ENCODE results near the gene TRAF1.

Gene TRAF1

DNA sequence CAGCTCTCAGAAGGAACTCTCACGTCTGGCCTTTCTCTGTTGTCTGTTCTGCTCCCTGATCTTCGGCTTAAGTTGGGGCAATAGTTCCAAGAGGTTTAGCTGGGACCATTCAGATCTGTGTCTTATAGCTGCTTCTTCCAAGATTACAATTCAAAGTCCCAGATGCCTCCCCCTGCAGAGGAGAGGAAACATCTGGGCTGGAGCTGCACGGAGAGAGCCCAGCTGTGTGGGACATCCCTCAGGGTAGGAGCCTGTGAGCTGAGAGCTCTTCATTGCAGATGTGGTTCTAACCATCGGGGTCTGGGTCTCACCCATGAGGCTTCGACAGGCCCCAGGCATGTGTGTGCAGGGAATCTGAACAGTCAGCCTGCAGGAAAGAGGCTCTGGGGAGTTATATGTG is 40.6 kb downstream of the TRAF1 start:
- no peak for DNase-seq

DNA sequence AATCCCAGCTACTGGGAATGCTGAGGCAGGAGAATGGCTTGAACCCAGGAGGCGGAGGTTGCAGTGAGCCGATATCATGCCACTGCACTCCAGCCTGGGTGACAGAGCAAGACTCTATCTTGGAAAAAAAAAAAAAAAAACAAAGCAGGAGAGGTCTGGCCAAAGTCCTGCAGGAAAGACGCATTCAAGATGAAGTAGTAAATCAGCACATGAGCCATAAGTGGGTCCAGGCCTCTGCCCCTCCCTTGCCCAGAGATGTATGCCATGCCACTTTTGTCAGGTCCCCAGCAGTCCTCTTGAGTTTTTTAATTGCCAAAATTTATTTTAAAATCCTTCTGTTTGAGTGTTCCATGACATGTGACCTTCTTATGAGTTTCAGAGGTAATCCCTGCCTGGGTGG is 41.1 kb downstream of the TRAF1 start:
- DNase-seq: no peak

DNA sequence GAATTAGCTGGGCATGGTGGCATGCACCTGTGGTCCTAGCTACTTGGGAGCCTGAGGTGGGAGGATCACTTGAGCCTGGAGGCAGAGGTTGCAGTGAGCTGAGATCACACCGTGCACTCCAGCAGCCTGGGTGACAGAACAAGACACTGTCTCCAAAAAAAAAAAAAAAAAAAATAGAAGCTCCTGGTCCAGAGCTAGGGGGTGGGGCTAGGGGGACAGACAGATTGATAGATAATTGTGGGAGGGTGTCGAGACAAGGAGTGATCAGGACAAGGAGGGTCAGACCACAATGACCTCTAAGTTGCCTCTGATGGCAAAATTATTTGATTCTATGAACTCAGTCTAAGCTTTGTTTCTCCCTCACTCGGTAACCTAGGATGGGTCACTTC is 43.0 kb downstream of the TRAF1 start:
- no peak for DNase-seq

DNA sequence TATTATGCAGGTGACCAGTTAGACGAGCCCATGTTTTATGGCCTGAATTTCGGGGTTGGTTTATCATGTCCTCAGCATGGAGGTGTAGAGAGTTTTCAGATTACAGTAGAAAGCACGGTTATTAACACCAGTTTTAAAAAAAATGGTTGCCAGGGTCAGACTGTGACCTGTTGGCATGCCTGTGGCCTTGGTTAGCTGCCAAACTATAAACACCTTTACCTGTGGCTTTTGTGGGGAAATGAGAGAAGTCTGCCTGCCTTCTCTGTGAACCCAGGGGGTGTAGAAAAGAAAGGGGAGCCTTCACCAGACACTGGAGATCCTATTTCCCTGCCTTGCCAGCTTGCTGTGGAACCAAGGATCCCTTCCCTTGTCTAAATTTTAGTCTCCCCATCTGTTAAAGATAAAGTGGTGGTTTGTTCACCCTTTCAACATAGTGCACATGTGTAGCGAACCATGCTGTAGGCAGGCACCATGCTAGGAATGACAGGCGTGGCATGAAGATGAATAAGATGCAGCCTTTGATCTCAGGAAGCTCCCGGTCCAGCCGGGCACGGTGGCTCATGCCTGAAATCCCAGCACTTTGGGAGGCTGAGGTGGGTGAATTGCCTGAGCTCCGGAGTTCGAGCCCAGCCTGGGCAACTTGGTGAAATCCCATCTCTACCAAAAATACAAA is 43.5 kb downstream of the TRAF1 start:
- DNase-seq: no peak

DNA sequence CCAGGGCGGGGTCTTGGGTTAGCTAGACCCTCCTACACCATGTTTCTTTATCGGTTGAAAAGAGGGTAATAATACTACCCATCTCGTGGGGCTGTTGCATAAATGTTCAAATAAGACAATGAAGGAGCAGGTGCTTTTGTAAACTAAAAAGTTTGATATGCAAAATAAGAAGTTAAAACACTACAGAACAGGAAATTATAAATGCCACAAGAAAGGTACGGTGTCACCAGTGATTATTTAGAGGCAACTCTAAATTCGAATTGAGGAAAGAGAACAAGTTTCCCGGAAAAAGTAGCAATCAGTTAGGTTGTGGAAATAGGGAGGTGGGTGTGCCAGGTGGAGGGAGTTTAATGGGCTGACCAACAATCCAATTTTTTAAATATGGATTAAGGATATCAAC is 47.1 kb downstream of the TRAF1 start:
- DNase-seq: no peak

DNA sequence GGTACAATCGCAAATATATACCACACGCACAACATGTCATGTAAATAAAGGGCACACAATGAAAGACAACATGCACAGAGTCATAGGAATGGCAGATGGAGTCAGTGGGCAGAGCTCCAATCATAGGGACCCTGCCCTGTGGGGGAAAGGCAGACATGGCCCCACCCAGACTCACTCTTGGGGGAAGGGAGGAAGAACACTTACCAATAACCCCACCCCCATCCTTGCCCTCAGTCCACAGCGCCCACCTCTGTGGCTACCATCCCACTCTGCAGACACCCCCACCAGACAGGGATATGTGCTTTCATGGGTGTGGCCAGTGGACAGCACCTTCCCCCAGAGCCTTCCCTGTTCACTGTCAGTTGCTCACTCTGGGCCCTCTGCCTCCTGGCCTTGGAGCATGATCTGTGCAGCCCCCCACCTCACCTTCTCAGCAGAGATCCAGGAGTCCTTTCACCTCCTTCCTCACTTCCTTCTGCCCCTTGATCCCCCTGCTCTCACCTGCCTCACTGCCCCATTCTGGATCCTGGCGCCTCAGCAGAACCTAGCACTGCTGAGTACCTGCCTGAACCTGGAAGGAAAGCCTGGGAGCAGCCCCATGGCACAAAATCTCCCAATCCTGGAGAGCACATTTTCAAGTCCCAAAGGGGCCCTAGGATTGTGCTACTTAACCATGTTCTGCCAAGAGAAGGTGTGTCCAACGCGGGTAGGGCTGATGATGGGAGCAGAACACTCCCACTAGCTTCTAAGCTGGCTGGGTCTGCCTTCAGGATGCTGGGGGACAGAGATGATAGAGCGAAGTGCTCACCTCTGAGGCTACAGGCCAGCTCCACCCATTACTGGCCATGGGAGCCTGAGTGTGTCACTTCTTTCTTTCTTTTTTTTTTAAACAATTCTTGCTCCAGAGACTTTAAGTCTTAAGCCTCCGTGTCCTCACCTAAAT is 48.1 kb downstream of the TRAF1 start:
- no peak for DNase-seq

DNA sequence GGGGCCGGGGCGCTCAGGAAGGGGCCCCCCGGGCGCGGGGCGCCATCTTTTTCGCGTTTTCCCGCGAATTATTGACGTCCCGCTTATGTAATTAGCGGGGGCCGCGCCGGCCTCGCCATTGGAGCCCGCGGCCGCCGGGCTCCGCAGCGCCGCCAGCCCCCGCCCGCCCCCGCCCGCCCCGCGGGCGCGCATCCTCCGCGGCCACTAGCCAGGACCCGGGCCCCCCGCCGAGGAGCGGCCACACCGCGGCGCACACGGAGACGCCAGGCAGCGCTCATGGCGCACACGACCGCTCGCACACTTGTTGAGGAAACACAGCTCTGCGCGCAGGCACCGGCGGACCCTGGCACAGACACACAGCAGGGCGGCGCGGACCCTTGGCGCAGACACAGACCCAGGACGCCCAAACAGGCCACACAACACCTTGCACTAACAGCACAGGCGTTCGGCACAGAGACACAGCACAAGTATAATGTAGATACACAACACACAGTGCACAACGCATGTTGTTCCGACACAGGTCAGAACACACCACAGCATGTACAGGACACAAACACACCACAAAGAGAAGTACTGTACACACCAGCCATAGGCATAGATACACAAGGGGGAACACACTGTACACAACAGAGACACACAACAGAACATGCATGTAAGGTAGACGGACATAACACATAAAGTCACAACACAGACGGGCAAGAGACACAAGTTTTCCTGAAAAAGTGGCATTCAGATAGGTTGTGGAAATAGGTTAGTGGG is 49.1 kb downstream of the TRAF1 start:
- DNase-seq: no peak

DNA sequence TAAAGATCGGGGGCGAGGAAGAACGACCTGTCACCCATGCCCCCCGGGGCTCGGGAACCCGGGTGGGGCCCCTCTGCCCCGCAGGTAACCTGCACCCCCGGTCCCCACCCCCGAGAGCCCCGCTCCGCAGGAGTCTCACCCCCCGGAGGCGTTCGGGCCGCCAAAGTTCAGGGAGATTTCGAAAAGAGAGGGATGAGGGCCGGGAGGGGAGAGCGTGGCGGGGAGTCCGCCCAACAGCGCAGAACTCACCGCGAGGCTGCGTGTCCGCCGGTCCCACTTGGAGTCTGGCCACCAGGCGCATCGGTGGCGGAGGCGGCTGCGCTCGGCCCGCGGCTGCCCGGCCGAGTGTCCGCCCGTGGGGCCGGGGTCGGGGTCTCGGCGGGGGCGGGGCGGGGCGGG is 49.8 kb downstream of the TRAF1 start, which contains the start of gene PHF19:
PHF19 (minus strand) TSS at position 347 of the 399 bp plus-strand sequence. CDS start 2,447 bp downstream, outside the sequence.
- no peak for DNase-seq

DNA sequence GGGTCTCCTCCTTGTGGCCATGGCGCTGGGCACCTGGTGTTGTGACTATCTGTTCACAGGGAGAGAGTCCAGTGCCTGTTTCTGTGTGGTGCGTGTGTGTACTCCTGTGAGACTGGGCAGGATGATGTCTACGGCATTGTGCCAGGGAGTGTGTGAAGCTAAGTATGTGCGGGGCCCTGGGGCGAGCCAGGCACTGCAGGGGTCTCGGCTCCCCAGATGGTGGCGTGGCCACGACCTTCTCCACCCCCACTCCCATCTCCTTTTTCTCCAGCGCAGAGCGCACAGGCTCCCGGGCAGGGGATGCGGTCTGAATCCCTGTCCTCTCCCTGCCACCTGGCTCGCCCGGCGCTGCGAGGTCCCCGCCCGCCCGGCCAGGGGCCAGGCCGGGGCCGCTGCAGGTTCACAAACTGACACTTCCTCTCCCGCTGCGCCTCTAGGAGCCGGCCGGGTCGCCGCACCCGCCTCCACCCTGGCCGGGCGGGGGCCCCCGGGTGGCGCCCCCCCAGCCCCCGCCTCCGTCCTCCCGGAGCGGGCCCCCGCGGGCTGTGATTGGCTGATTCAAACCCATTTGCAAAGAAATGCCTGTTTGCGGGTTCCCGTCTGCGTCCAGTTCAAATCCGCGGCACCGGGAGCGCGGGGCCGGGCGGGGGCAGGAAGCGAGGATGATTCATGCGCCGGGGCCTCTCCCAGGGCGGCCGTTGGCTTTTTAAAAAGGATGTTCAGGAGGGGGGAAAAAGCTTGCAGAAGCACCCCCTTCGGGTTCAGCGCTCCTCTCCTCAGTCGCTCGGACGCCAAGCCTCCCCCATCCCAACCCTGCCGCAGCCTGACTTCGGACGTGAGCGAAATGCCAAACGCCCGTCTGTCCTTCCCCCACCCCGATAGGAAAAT is 50.4 kb downstream of the TRAF1 start:
- DNase-seq: peak; percentile 38

DNA sequence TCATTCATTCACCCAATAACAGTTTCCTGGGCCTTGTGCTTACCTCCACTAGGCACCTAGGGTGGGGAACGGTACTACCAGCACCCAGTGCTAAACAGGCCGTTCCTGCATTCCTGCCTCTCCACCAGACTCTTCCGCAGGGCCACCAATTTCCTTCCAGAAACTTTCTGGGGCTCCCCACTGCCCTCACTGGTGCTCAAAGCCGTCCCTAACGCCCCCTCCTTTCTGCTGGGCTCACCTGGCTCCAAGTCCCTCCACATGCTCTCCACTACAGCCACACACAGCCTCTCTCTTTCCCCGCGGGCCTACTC is 51.0 kb downstream of the TRAF1 start:
- no peak for DNase-seq

DNA sequence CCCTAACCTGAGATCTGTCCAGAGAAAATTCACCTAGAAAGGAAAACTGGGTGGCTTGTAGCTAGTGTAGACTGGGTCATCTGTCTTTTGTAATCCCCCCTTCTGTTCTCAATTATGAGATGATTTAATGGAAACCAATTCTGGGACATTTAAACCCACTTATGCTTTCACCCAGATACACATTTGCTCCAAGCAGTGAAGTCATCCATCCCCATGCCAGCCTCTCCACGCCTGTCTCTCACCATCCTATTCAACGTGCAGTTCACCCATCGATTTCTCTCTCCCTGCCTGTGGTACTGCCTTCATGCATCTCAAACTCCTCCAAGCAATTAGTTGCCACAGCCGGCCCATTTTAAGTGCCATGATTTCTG is 51.4 kb downstream of the TRAF1 start:
- DNase-seq: no peak

DNA sequence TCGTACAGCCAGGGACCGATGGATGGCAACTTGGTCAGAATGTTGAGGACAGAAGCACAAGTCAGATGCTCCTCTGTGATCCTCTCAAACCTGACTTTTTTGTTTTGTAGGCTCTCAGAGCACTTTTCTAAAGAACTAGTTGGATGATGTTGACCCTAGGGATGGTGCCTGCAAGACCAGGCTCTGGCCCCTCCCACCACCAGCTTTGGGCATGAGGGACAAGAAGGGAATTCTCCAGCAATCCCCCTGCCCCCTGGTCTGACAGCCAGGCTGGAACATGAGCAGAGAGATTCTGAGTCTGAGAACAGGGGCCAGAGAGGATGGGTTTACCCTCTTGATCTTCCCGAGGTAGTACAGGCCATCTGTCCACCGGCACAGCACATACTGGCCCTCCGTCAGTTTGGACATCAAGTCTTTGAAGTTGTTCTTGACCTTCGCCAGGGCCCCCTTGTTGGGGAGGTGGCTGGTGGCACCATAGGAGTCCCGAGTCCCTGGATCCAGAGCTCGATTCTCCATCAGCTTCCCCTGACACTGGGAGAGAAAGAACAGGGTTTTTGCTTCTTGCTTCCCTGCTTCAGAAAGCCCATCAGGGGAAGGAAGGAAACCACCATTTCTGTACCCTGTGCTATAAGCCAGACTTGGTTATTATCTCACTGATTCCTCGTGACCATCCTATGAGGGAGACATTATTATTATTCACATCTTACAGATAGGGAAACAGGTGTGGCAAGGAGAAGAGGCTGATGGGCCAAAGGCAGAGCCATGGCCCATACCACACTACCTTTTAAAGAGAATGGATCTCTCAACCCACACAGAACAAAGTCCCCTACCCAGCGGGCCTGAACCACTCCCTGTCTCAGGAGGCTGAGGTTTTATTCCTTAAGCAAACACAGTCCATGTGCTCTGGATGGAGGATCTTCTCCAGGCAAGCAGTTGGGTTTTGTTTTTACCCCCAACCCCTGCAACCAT is 52.1 kb downstream of the TRAF1 start:
- DNase-seq: no peak

DNA sequence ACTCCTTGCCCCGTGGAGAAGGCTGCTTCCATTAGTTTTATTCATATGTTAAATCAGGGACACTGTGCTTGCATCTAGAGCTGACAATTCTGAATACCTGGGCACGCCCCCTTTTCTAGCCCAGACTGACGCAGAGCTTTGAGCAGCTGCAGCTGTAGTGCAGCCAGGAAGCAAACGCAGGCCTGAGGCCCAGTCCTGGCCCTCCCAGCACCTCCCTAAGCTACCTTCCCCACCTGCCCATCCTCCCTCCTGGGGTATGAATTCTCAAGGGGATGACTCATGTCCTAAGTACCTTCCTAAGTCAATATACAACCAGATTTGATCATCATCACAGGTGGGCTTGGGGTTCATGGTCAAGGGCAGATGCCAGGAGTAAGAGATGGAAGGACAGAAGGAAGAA is 53.1 kb downstream of the TRAF1 start:
- no peak for DNase-seq

DNA sequence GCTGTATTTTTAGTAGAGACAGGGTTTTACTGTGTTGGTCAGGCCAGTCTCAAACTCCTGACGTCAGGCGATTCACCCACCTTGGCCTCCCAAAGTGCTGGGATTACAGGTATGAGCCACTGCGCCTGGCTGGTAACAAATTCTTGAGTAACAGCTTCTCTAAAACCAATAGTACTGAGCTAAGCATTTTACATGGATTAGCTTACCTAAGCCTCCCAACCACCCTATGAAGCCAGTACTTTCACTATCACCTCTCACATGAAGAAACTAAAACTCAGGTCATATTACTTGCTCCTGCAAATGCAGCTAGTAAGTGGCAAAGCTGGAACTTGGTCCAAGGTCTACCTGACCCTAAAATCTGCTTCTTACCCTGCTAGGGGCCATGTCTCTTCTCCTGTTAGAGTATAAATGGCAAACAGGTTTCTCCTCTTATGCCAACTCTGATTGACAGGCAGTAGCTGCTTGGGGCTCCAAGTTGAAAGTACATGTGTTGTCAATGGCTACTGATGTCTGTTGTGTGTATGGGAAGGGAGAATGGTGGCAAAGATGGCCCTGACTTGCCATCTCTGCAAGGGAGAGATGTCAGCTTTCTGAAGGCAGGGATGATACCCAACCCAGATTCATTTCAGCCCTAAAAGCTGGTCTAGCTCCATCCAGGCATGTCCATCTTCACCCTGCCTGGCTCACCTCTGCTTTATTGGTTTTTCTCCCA is 53.6 kb downstream of the TRAF1 start:
- DNase-seq: no peak

DNA sequence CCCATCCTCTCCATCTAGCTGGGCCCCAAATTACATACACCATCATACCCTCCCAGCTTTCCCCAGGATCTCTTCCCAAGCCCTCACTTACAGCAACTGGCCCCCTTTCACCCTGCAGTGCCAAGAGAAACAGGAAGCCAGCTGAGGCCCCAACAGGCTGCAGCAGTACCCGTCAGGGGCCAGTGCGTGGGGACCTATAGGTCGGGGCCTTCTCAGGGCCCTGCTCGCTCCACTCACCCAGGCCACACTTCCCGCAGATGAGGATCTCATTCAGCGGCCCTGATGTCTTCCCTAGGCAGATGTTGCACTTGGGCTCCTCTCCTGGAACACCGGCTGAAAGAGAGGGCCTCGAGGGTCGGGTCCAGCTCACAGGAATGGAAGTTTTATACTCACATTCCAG is 56.4 kb downstream of the TRAF1 start:
- no peak for DNase-seq

DNA sequence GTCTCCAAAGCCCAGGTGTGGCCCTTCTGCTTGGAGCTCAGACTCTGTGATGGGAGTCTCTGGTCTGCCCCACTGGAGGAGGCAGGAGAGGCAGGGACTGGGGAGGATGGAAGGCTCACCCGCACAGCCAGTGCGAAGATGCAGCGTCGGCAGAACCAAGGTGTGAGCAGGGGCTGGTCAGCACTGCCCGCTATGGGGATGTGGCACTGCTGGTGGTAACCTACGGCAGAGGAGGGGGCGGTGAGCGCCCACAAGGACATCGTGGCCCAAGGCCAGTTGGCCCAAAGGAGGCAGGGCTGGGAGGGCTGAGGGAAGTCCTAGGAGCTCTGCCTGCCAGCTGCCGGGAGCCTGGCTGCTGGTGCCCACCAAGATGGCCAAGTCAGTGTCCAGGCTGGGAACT is 56.9 kb downstream of the TRAF1 start:
- no peak for DNase-seq

DNA sequence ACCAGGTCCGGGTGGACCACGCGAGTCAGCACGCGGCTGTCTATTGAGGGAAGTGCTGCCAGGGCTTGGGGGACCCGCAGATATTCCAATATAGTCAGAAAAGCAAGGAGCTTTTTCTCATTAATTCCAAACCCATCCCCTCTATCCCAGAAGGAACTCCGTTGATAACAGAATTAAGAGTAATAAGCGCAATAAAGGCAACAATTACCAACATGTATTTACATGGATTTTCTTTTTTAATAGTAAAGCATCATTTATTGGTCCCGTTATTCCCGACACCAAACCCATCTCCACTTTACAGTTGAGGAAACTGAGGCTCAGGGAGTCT is 57.3 kb downstream of the TRAF1 start:
- no peak for DNase-seq

DNA sequence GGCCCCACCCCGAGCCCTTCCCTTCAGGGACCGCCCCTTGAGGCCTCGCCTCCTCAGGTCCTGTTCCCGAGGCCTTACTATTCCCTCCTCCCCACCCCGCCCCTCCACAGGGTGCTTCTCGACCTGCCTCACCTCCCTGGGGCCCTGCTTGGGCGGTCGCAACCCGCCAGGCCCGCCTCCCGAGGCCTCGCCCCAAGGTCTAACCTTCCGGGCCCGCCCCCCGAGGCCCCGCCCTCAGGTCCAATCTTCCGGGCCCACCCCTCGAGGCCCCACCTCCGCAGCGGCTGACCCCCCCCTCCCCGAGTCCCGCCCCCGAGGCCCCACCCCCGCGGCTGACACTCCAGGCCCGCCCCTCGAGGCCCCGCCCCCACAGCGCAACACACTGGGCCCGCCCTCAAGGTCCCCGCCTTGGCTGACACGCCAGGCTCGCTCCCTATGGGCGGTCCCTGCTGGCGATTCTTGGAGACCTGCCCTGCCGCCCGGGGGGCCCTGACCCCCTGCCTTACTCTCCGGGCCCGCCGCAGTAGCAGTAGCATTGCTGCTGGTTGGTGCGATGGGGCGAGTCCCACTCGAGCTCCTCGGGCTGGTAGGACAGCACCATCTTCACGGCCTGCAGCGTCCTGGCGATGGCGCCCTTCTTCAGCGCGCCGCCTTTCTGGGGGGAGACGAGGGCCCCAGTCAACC is 57.8 kb downstream of the TRAF1 start:
- no peak for DNase-seq

DNA sequence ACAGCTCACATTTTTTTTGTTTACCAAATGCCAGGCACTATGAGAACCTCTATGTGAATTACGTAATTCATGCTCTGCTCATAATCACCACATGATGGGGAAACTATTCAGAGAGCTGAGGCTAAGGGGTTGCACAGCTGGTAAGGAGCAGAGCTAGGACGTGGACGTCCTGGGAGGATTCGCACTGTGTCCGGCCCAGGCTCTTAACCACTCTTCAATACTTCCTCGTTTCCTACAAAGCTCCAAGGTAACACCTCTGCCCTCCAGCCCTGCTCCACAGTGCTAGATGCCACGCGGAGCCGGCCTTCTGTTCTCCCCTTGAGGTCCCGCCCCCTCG is 58.3 kb downstream of the TRAF1 start:
- no peak for DNase-seq

DNA sequence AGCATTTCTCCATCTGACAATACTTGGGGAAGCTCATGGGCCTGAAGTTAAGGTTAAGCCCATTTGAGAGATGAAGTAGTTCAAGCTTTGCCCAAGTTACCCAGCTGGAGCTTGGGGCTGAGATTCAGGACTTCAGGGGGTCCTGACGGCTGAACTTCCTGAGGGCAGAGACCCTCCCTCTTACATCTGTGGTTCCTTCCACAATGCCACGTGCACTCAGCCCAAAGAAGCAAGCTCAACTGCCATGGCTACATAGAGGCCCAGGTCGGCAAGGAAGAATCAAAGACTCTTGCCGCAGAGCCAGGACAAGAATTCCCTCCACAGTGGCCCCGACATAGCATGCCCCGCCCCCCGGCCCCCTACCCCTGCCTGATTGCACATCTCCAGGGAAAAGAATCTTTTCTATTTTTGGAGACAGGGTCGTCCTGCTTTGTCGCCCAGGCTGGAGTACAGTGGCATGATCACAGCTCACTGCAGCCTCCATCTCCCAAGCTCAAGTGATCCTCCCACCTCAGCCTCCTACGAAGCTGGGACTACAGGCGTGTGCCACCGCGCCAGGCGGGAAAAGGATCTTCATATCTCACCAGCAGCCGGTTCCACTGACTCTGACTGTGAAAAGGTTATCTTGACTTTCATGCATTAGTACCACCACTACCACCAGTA is 58.8 kb downstream of the TRAF1 start:
- no peak for DNase-seq

Measured in NCI-H524 treated with DMSO at 0.1 percent for 48 hours (cell line).